Right forelimb (tissue), 1 donor: ENCODE results near the gene FBXL3.

ENCODE experiments used
- DNase-seq: peaks from one replicate; pipeline ENCODE4 v3.0.0-alpha.2; 2018

The FBXL3 gene

DNA sequence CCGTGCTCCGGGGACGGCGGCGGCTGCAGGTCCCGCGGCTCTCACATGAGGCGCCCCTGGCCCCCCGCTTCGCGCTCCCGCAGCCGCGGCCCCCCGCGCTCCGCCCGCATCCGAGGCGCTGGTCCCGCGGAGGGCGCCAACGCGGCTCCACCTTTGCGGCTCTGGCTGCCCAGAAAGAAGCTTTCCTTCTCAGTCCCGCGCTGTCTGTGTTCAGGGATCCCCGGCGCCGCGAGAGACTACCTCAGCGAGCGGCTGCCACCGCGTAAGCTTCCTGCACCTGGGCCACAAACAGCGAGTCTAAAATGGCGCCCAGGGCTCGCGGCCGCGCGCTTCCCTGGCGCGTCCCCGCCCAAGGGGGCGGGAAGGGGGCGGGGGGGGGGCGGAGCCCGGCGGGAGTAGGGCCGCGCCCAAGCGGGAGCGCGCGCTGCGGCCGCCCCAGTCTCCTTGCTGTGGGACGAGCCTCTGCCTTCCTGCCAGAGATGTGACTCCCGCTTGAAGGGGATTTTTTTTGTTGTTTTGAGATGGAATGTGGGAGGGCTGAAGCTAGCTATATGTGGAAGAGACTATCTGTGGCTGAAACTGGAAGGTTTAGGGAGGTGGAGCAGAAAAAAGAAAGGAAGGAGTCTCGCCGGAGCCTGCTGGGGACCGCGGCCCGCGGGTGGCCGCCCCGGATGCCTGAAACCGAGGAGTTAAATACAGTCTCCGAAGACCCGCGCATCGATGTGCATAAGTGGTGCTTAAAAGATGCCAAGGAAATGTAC lies at the start of gene FBXL3:
TSS of gene FBXL3 (minus strand) at position 299 of the 761 bp plus-strand sequence. CDS start 5,299 bp downstream, outside the sequence.
- DNase-seq, result peak; percentile 93

GRCh38 chr13:77067519-77067918 lies 40.6 kb upstream of the FBXL3 start:
- no peak for DNase-seq

DNA sequence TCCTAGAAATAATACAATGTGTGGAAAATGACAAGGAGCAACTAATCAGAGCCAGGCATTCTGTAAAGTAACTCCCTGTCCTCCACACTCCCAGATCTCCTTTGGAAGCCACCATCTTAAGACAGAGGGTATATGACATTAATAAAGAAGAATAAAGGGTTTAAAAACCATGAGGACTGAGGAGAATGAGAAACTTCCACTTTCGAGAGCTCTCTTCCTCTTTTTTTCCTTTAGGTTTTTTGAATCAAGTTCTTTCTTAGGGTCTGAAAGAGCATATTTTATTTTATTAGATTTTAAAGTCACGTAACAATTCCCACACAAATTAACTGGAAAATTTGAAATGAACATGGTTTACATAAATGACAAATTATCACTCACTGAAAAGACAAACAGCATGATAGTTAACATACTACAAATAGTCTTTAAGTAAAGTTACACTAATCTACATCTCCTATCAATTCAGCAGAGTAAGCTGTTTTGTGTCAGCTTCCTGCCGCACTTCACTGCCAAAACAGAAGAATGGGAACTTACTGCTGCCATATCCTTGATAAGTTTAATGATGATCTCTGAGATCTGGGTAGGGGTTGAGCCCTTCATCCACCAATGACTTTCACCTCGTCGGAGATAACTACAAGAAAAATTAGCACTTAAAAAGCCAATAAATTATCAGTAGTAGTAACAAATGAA lies 38.6 kb upstream of the FBXL3 start:
- DNase-seq, result no peak

GRCh38 chr13:77062097-77062496 lies 35.1 kb upstream of the FBXL3 start:
- no peak for DNase-seq

DNA sequence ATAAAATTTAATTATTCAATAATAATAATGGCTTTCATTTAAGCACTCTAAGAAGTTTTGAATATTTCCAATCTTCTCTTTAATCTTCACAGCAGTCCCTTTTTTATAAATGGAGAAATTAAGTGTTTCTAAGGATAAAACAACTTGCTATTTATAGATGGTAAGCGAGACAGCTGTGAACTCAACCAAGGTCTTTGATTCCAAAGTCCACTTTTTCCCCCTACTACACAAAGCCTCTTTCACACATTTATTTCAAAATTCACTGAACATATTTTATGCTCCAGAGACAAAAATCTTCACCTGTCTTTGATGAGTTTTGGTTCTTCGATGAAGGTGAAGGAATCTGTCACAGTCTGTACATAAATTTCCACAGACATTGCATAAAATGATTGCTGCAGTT lies 34.4 kb upstream of the FBXL3 start:
- DNase-seq, result no peak

- no peak for DNase-seq
Observed at GRCh38 chr13:77056886-77057285, 29.9 kb upstream of the FBXL3 start.

- DNase-seq, result no peak
Observed at GRCh38 chr13:77056382-77056781, 29.4 kb upstream of the FBXL3 start.

- DNase-seq, result no peak
Observed at GRCh38 chr13:77055158-77055557, 28.2 kb upstream of the FBXL3 start.

DNA sequence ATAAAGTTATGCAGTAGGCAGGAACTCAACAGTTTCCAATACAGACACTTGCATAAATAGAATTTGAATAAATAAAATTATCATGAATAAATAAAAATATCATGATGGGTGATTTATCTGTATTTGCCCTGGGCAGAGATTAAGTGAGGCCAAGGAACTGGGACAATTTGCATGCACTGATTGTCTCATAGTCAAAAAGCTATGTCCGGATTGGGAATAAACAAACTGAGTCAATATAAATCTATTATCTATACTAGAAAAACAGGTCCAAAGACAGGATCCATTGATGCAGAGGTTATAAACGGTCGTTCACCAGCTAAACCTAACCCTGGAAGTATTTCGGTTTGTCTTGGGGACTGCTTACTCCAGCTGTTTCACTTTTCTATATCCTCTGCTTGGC lies 26.2 kb upstream of the FBXL3 start:
- no peak for DNase-seq

- DNase-seq, result no peak
Observed at GRCh38 chr13:77048681-77049080, 21.7 kb upstream of the FBXL3 start.

GRCh38 chr13:77047649-77048343 lies 20.8 kb upstream of the FBXL3 start:
- DNase-seq, result no peak

DNA sequence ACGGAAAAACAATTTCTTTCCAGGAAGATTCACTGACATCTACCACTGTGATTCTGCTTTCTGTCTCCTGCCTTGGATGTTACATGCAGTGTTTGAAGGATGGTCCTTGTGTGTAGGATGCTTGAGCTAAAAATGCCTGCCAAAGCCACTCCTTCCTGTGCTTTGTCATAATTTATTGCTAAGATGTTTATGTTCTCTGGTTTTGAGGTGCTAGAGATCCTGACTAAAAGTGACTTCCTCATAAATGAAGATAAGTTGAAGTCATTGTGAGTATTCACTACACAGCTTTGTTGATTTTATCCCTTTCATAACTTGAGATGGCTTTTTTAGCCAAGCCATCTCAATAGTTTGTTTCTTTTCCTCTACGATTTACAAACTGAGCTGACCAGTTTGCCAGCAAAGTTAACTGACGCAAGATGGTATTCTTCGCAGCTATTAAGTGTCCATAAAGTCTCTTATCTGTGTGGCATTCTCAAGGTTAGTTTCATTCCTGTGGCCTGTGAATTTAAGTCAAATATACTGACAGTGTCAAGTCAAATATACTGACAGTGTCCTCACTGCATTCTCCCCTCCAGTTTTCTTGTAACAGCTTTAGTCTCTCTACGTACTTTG lies 15.7 kb upstream of the FBXL3 start:
- DNase-seq, result no peak

DNA sequence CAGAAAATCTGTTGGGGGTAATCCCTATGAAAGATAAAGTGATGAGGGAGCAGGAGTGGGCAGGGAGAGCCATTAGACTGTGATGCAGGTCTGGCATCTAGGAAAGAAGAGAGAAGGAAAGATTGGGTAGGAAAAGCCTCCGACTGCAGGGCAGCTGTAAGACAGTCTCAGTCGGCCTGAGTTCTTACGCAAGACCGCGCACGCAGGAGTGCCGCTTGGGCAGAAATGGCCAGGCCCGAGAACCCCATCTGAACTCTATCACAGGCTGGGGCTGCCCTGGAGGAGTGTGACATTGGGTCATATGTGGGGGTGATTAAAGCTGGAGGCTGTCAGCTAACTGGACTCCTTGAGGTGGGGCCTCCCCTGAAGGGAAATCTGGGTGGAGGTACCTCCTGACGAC lies 13.9 kb upstream of the FBXL3 start:
- DNase-seq, result no peak

- no peak for DNase-seq
Observed at GRCh38 chr13:77040076-77040475, 13.1 kb upstream of the FBXL3 start.

DNA sequence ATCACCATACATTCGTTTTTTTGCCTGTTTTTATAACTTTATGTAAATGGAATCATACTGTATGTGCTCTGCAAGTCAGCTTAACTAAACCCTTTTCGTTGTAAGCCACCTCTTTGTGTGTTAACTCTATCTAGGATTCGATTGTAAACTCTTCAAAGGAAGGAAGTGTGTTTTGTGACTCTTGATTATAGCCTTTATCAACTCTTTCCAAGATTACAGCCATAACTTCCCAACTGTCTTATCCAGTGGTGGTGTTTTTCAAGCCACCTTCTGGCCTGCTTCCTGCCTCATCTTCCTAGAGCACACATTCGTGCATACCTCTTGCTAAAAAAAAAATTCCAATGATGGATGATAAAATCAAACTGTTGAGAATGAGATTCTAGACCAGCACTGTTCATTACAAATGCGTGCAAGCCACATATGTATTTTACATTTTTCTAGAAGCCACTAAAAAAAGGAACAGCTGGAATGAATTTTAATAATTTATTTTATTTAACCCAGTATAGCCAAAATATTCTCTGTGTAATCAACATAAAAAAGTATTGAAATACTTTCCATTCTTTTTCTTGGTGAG lies 12.0 kb upstream of the FBXL3 start:
- no peak for DNase-seq

DNA sequence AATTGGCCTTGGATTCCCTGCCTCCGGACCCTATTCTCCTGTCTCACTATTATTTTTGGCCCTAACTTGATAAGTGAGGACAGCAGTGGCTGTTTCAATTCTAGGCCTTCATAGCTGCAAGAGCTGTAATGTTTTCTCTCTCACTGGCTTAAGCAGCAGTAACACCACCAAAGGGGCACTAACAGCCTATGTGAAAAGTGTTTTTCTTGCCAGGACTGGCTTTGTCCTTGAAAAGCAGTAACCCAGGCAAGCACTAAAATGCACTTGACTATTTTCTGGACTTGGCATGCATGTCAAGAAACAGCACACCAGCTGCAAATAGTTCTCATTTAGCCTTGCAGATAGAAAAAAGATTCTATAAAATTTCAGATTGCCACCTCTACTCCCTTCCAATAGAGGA lies 9.3 kb upstream of the FBXL3 start:
- no peak for DNase-seq

- no peak for DNase-seq
Observed at GRCh38 chr13:77034881-77035280, 7.9 kb upstream of the FBXL3 start.

DNA sequence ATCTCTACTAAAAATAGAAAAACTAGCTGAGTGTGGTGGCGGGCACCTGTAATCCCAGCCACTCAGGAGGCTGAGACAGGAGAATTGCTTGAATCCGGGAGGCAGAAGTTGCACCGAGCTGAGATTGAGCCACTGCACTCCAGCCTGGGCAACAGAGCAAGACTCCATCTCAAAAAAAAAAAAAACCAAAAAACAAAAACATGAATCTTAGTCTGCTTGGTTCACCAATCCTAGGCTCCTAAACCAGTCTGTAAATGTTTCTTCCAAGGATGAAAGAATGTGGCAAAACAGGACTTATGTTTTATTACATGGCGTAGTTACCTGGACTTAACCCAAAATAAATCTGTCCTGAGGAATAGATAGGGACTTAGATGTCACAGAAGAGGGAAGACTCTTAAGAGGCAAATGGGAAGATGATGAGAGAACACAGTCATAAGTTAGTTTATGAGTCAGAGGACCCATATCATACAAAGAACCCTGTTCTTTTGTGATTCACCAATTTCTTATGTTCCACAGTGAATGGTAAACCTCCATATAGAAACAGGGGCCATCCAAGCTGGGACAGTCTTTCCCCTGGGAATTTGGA lies 6.9 kb upstream of the FBXL3 start:
- DNase-seq, result no peak

GRCh38 chr13:77031656-77032243 lies 4.8 kb upstream of the FBXL3 start:
- DNase-seq, result no peak

DNA sequence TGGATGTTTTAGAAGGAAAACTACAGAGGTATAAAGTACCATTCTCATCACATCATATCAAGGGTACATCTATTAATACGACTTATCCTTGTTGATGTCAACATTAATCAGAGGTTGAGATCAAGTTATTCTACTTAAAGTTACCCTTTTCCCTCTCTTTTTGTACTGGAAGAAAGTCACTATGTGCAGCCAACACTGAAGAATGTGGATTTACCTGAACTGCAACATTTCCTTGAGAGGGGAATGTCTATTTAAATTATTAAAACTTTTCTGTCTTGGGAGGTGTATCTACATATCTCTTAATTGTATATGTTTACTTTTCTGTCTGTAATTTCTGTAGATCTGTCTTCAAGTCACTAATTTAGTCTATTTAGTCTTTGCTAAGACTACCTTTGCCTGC lies 2.5 kb upstream of the FBXL3 start:
- no peak for DNase-seq

- no peak for DNase-seq
Observed at GRCh38 chr13:77028202-77028601, 1.2 kb upstream of the FBXL3 start.

DNA sequence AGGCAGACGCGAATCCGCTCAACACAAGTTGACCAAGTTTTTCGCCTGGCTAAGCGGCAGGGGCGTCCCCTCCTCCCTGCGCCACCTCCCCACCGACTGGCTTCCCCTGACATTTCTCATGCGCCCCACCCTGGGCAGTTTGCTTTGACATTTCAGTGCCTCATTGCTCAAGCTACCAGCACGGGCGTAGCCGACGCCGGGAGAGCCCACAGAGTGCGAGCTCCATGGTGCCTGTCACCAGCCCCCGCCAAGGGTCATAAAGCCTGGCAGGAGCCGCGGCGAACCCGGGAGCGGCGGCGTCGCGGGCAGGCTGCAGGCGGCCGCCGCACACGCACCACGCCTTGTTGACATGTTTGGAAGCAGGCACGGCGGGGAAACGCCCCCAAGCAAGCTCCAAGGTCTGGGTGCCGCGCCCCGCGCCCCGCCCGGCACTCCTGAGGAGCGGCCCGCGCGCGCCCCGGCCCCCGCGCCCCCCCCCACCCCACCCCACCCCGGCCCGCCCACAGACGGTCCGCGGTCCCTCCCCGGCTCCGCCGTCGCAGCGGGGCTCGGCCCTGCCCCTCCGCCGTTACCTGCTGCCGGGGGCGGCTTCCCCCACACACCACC lies 601 bp downstream of the FBXL3 start:
- peak; percentile 84 for DNase-seq
